ENCODE data around the gene IRAG1.

DNA sequence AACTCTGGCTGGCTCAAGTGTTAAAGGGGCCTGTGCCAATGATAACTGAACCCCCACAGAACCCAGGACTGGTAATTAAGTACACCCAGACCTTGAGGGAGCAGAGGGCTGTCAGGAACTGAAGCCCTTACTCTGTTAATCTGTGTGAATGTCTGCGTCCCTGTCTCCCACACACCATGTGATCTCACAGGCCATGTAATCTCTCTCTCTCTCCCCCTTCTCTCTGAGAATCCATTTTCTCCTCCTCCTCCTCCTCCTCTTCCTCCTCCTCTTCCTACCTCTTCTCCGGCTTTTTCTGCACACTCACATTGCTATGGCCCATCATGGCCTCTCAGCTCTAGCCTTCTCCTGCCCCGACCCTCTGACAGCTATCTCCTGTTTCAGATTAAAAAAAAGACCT lies 14.6 kb upstream of the IRAG1 start:
- TF ChIP-seq, protein P1, sequence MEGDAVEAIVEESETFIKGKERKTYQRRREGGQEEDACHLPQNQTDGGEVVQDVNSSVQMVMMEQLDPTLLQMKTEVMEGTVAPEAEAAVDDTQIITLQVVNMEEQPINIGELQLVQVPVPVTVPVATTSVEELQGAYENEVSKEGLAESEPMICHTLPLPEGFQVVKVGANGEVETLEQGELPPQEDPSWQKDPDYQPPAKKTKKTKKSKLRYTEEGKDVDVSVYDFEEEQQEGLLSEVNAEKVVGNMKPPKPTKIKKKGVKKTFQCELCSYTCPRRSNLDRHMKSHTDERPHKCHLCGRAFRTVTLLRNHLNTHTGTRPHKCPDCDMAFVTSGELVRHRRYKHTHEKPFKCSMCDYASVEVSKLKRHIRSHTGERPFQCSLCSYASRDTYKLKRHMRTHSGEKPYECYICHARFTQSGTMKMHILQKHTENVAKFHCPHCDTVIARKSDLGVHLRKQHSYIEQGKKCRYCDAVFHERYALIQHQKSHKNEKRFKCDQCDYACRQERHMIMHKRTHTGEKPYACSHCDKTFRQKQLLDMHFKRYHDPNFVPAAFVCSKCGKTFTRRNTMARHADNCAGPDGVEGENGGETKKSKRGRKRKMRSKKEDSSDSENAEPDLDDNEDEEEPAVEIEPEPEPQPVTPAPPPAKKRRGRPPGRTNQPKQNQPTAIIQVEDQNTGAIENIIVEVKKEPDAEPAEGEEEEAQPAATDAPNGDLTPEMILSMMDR (IDR thresholded peaks at IDR 0.05) = no peak
- TF ChIP-seq POLR2A (IDR thresholded peaks at IDR 0.05) = no peak

All from right lobe of liver (tissue), 4 donors.